EH (cell line): ENCODE measurements around the gene UNC5B.

ENCODE experiments used
- DNase-seq: peaks from one replicate; pipeline ENCODE4 v3.0.0-alpha.2; 2015; ENCODE audit warnings: low read depth

UNC5B gene

GRCh38 chr10:71319042-71319799 lies 106.9 kb downstream of the UNC5B start, which contains the start of gene SLC29A3:
Gene SLC29A3, plus strand, starts transcription at chr10:71319259. Its CDS starts 51 bp downstream, at chr10:71319310.
- peak; percentile 86 for DNase-seq

GRCh38 chr10:71319800-71320392 lies 107.5 kb downstream of the UNC5B start:
- no peak for DNase-seq

GRCh38 chr10:71320592-71320991 lies 108.2 kb downstream of the UNC5B start:
- no peak for DNase-seq

GRCh38 chr10:71321386-71321785 lies 109.0 kb downstream of the UNC5B start:
- DNase-seq, result no peak

- DNase-seq, result peak; percentile 52
Measured at GRCh38 chr10:71323407-71323806, 111.0 kb downstream of the UNC5B start.

GRCh38 chr10:71324743-71325142 lies 112.4 kb downstream of the UNC5B start:
- DNase-seq, result no peak

- DNase-seq, result no peak
Measured at GRCh38 chr10:71325267-71325666, 112.9 kb downstream of the UNC5B start.

- no peak for DNase-seq
Measured at GRCh38 chr10:71326464-71326881, 114.1 kb downstream of the UNC5B start.

GRCh38 chr10:71330789-71331404 lies 118.5 kb downstream of the UNC5B start:
- no peak for DNase-seq

DNA sequence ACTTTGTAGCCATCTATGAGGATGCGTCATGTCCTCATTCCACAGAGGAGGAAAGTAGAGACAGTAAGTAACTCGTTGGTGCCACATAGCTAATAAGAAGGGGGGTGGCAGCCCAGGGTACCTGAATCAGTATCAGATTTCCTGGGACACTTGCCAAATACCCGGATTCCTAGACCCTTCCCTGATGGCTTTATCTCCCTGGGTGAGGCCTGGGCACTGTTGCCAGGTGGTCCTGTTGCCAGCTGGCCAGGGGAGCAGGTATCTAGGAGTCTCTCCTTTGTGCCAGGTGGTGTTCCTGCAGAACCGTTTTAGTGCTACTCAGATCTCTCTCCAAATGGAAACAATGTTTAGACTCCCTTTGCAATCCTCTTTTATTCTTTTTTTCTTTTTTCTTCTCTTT lies 119.4 kb downstream of the UNC5B start:
- DNase-seq, result no peak

- no peak for DNase-seq
Measured at GRCh38 chr10:71332466-71332865, 120.1 kb downstream of the UNC5B start.

GRCh38 chr10:71333129-71333887 lies 120.9 kb downstream of the UNC5B start:
- no peak for DNase-seq

- DNase-seq, result no peak
Measured at GRCh38 chr10:71334221-71334791, 121.9 kb downstream of the UNC5B start.

GRCh38 chr10:71335173-71335708 lies 122.9 kb downstream of the UNC5B start:
- no peak for DNase-seq

DNA sequence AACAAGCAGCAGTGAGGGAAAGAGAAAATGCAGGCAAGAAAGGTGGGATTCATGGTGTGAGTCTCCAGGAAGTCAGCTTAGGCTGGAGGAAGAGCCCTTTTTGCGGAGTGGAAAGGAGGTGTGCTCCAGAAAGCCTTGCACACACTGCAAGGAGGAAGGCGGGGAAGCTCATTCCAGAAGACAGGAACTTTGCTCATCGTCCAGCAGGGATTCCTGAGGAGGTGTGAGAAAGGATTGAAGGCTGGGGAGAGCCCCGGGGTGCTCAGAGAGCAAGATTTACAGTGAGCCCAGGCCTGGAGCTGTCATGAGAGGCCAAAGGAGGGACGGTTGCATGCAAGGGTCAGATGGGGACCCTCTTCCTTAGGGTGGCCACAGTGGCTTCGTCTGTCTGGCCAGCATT lies 124.3 kb downstream of the UNC5B start:
- no peak for DNase-seq

- no peak for DNase-seq
Measured at GRCh38 chr10:71337219-71337701, 124.9 kb downstream of the UNC5B start.

GRCh38 chr10:71338728-71339495 lies 126.5 kb downstream of the UNC5B start:
- no peak for DNase-seq

DNA sequence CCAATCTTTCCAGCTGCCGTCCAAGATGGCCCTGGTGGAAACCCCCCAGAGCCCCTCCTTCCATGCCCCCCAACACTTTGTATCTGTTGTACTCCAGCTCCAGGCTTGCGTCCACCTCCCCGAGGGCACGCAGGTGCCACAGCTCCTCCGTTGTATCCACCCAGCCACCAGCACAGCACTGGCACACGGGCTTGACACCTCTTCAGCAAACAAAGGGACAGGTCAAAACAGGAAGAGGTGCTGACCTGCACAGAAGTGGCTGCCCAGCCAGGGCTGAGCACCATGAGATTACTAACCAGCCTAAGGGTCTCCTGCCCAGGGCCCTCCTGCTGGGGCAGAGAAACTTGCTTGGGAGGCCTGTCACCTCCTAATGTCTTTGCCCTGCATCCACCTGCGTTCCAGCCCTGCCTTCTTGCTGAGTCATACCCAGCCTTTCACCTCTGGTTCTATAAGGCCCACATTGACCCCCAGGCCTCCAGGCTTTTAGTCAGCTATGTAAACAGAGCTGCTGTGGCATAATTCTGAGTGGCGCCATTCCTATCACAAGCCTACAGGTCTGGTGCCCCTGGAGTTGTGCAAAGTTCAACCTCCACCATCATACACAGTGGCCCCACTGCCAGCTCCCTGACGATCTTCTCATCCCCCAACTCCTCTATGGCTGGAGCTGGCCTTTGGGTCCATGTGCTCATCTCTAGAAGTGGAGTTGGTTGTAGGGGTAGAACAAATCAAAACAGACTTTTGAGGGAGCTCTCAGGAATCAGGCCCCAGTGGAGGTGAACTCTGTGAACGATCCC lies 127.6 kb downstream of the UNC5B start:
- no peak for DNase-seq

- DNase-seq, result no peak
Measured at GRCh38 chr10:71342573-71343391, 130.4 kb downstream of the UNC5B start.
